NCI-H146 (cell line): ENCODE results near the gene PRKAG2.
"Not testable (repeated sequence)": the region's sequence is repeated elsewhere in the genome, so short reads cannot be mapped to it uniquely, and the experiment has no call there.

Source experiments
- DNase-seq: peaks from one replicate; lab custom pipeline; 2025; lab: John Stamatoyannopoulos, UW

The PRKAG2 gene

GRCh38 chr7:151764056-151764920, 112.6 kb downstream of the PRKAG2 start:
- DNase-seq, result no peak

GRCh38 chr7:151763420-151763984, 113.4 kb downstream of the PRKAG2 start:
- no peak for DNase-seq

GRCh38 chr7:151762583-151763245, 114.2 kb downstream of the PRKAG2 start:
- DNase-seq, result no peak

GRCh38 chr7:151761957-151762356, 115.0 kb downstream of the PRKAG2 start:
- DNase-seq, result no peak

- DNase-seq, result no peak
Measured at GRCh38 chr7:151761231-151761630, 115.7 kb downstream of the PRKAG2 start.

GRCh38 chr7:151759591-151760042, 117.3 kb downstream of the PRKAG2 start:
- peak; percentile 73 for DNase-seq

GRCh38 chr7:151758622-151759540, 118.0 kb downstream of the PRKAG2 start:
- DNase-seq, result no peak

GRCh38 chr7:151757274-151757673, 119.6 kb downstream of the PRKAG2 start:
- no peak for DNase-seq

GRCh38 chr7:151756866-151757265, 120.0 kb downstream of the PRKAG2 start:
- DNase-seq, result no peak

- no peak for DNase-seq
Measured at GRCh38 chr7:151756076-151756731, 120.7 kb downstream of the PRKAG2 start.

GRCh38 chr7:151755131-151755801, 121.6 kb downstream of the PRKAG2 start:
- no peak for DNase-seq

GRCh38 chr7:151754688-151755130, 122.2 kb downstream of the PRKAG2 start:
- DNase-seq, result no peak

GRCh38 chr7:151754142-151754590, 122.7 kb downstream of the PRKAG2 start:
- no peak for DNase-seq

- DNase-seq, result no peak
Measured at GRCh38 chr7:151752816-151753595, 123.9 kb downstream of the PRKAG2 start.

- no peak for DNase-seq
Measured at GRCh38 chr7:151752037-151752436, 124.9 kb downstream of the PRKAG2 start.

- no peak for DNase-seq
Measured at GRCh38 chr7:151748733-151749132, 128.2 kb downstream of the PRKAG2 start.

GRCh38 chr7:151748021-151748420, 128.9 kb downstream of the PRKAG2 start:
- not testable (repeated sequence) for DNase-seq

GRCh38 chr7:151745706-151746105, 131.2 kb downstream of the PRKAG2 start:
- DNase-seq, result no peak
